ENCODE results near the gene STK32B.

The STK32B gene

GRCh38 chr4:5127556-5127955, 76.3 kb downstream of the STK32B start:
- no peak for DNase-seq

- DNase-seq: no peak
These were observed 77.3 kb downstream of the STK32B start for GRCh38 chr4:5128569-5128968.

GRCh38 chr4:5133201-5133600, 81.9 kb downstream of the STK32B start:
- no peak for DNase-seq

GRCh38 chr4:5133933-5134594, 82.8 kb downstream of the STK32B start:
- DNase-seq: no peak

- DNase-seq: no peak
These were observed 83.3 kb downstream of the STK32B start for GRCh38 chr4:5134620-5135019.

- DNase-seq: no peak
These were observed 85.9 kb downstream of the STK32B start for GRCh38 chr4:5137226-5137625.

- DNase-seq: no peak
These were observed 86.6 kb downstream of the STK32B start for GRCh38 chr4:5137927-5138326.

- no peak for DNase-seq
These were observed 87.1 kb downstream of the STK32B start for GRCh38 chr4:5138389-5138788.

GRCh38 chr4:5139141-5139540, 87.9 kb downstream of the STK32B start:
- DNase-seq: no peak

- DNase-seq: no peak
These were observed 90.5 kb downstream of the STK32B start for GRCh38 chr4:5141802-5142201.

- DNase-seq: no peak
These were observed 91.4 kb downstream of the STK32B start for GRCh38 chr4:5142726-5143125.

- no peak for DNase-seq
These were observed 92.1 kb downstream of the STK32B start for GRCh38 chr4:5143306-5143861.

- no peak for DNase-seq
These were observed 92.7 kb downstream of the STK32B start for GRCh38 chr4:5143940-5144339.

GRCh38 chr4:5144384-5144783, 93.1 kb downstream of the STK32B start:
- no peak for DNase-seq

GRCh38 chr4:5146248-5146647, 95.0 kb downstream of the STK32B start:
- DNase-seq: no peak

- DNase-seq: no peak
These were observed 101.2 kb downstream of the STK32B start for GRCh38 chr4:5152521-5152920.

- DNase-seq: no peak
These were observed 105.4 kb downstream of the STK32B start for GRCh38 chr4:5156682-5157081.

GRCh38 chr4:5157791-5158770, 106.8 kb downstream of the STK32B start:
- DNase-seq: no peak

- no peak for DNase-seq
These were observed 107.5 kb downstream of the STK32B start for GRCh38 chr4:5158825-5159224.

- no peak for DNase-seq
These were observed 109.4 kb downstream of the STK32B start for GRCh38 chr4:5160668-5161067.

- DNase-seq: no peak
These were observed 111.7 kb downstream of the STK32B start for GRCh38 chr4:5162909-5163508.

- no peak for DNase-seq
These were observed 113.1 kb downstream of the STK32B start for GRCh38 chr4:5164221-5164912.
